ENCODE results near the gene KRT26.

Gene KRT26

DNA sequence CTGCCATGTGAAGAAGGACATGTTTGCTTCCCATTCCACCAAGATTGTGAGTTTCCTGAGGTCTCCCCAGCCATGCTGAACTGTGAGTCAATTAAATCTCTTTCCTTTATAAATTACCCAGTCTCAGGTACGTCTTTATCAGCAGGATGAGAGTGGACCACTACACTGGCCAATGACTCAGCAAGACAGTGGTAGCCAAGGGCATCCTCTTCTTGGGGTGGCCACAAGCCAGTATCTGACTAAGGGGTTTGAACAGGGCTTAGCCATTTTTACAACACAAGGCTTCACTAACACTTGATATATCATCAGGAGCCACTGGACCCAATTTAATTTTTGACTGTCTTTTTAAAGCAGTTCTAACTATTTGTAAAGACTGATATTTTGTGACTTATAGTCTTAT is 47.3 kb downstream of the KRT26 start:
- DNase-seq: no peak

GRCh38 chr17:40722241-40722640 is 49.8 kb downstream of the KRT26 start:
- DNase-seq: no peak

- no peak for DNase-seq
Measured at GRCh38 chr17:40720899-40721298, 51.1 kb downstream of the KRT26 start.

DNA sequence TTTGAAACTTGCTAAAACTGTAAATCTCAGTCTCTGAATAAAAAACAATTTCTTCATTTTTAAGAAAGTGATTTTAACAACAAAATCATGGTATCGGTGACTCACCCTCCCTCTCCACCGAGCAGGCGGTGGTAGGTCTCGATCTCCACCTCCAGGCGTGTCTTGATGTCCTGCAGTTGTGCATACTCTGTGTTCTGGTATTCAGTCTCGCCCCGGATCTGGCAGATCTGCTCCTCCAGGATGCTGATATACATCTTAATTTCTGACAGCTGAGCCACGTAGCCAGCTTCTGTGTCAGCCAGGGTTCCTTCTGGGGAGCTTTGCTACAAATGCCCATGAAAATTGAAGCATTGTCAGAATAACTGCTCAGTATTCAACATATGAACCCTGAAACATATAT is 53.1 kb downstream of the KRT26 start:
- no peak for DNase-seq

GRCh38 chr17:40717776-40718175 is 54.2 kb downstream of the KRT26 start:
- no peak for DNase-seq
